ENCODE data around the gene PSMG2. TPM values are rescaled to one million over a fixed set of nuclear protein-coding genes. Genes with fewer than 3 reads are reported as not detected.

Gene PSMG2
- polyA plus RNA-seq, 1 of the 3 experiments (the other 2 are of a cell fraction), result 36.0 TPM

DNA sequence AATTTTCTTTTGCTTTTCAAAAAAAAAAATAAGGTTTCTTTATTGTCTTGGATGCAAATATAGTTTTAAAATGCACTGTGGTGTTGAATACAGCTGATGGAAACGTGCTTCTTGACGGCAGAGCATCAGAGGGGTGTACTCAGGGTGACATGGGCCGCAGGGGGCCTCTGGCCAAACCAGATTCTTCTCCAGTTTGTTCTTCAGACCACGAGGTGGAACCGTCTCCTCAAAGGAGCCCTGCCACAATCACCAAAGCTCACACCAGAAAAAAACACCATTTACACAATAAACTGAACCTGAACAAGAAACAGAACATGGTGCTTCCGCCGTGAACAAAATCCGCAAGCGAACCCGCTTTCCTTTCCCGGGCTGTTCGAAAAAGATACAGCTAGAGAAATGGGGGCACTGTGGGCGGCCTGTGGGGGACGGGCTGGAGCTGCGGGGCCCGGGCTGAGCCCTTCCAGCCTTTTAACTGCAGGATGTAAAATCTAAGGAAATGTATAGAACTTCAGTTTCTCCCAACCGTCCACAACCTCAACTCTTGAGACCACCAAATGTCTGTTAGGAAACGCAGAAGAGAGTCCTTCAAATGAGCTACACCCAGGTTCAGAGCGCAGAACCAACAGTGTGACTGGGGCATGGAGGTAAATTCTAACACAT, 34.5 kb downstream of the PSMG2 start:
- no peak overlapping the region for H3K4me3 ChIP-seq (ENCODE audit: low read depth in 2 of 2, low read length in 1 of 2)
- no peak overlapping the region for H3K27ac ChIP-seq (ENCODE audit: low read depth in 2 of 2, low read length in 1 of 2)
- H3F3A ChIP-seq (replicated peaks; ENCODE audit: insufficient read depth), result peaks cover 10% of the 10 kb centered on the region
- no peaks in the 10 kb centered on the region for H4K20me1 ChIP-seq (ENCODE audit: insufficient read depth)
- H3K36me3 ChIP-seq (replicated peaks in 1 of 2; ENCODE audit: control insufficient read depth in 1 of 2, insufficient read depth in 2 of 2, low read length in 1 of 2), result no peaks in the 10 kb centered on the region
- H3K9ac ChIP-seq, result no peak overlapping the region
- H3K9me3 ChIP-seq, result no peaks in the 10 kb centered on the region
- WGBS (ENCODE audit: low lambda C conversion rate), result 89% methylated on average over 19 of the region's 19 CpGs
- ChIA-PET POLR2A (no interaction called here), CTCF (interaction anchor here (2.9 to 13.1 kb wide), 2 partner anchors 10 to 197 kb away, joined by 17 to 124 read pairs; no protein-coding TSS in a partner anchor)
- H2AFZ ChIP-seq (ENCODE audit: low read depth), result no peak overlapping the region
- no peaks in the 10 kb centered on the region for H3K27me3 ChIP-seq (ENCODE audit: insufficient read depth)
- H3K79me2 ChIP-seq (ENCODE audit: insufficient read depth), result no peaks in the 10 kb centered on the region
- H3K4me2 ChIP-seq, result no peak overlapping the region
- no peak for DNase-seq
- TF ChIP-seq TAF1 (IDR thresholded peaks at IDR 0.05; ENCODE audit: borderline replicate concordance, low read depth, low read length), result no peak
- TF ChIP-seq ELF1 (IDR thresholded peaks at IDR 0.05), result no peak
- TF ChIP-seq RXRA (IDR thresholded peaks at IDR 0.05; ENCODE audit: borderline replicate concordance, low read depth), result no peak
- TF ChIP-seq POLR2AphosphoS5 (IDR thresholded peaks at IDR 0.05; ENCODE audit: low read depth, low read length), result no peak
- TF ChIP-seq RCOR1 (IDR thresholded peaks at IDR 0.05; ENCODE audit: low read length), result no peak
- TF ChIP-seq, protein P1, sequence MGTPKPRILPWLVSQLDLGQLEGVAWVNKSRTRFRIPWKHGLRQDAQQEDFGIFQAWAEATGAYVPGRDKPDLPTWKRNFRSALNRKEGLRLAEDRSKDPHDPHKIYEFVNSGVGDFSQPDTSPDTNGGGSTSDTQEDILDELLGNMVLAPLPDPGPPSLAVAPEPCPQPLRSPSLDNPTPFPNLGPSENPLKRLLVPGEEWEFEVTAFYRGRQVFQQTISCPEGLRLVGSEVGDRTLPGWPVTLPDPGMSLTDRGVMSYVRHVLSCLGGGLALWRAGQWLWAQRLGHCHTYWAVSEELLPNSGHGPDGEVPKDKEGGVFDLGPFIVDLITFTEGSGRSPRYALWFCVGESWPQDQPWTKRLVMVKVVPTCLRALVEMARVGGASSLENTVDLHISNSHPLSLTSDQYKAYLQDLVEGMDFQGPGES (IDR thresholded peaks at IDR 0.05; ENCODE audit: low read depth, low read length), result no peak
- TF ChIP-seq RAD21 (IDR thresholded peaks at IDR 0.05; ENCODE audit: low read length), result peak; percentile 8; the same call in 1 of the 2 replicates
- TF ChIP-seq, protein P2, sequence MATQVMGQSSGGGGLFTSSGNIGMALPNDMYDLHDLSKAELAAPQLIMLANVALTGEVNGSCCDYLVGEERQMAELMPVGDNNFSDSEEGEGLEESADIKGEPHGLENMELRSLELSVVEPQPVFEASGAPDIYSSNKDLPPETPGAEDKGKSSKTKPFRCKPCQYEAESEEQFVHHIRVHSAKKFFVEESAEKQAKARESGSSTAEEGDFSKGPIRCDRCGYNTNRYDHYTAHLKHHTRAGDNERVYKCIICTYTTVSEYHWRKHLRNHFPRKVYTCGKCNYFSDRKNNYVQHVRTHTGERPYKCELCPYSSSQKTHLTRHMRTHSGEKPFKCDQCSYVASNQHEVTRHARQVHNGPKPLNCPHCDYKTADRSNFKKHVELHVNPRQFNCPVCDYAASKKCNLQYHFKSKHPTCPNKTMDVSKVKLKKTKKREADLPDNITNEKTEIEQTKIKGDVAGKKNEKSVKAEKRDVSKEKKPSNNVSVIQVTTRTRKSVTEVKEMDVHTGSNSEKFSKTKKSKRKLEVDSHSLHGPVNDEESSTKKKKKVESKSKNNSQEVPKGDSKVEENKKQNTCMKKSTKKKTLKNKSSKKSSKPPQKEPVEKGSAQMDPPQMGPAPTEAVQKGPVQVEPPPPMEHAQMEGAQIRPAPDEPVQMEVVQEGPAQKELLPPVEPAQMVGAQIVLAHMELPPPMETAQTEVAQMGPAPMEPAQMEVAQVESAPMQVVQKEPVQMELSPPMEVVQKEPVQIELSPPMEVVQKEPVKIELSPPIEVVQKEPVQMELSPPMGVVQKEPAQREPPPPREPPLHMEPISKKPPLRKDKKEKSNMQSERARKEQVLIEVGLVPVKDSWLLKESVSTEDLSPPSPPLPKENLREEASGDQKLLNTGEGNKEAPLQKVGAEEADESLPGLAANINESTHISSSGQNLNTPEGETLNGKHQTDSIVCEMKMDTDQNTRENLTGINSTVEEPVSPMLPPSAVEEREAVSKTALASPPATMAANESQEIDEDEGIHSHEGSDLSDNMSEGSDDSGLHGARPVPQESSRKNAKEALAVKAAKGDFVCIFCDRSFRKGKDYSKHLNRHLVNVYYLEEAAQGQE (IDR thresholded peaks at IDR 0.05; ENCODE audit: low read depth, low read length), result no peak
- no peak for TF ChIP-seq GATA2 (CRISPR knock-in tag; IDR thresholded peaks at IDR 0.05)
- no peaks in the 10 kb centered on the region for H3K9me2 ChIP-seq
- no peaks in the 10 kb centered on the region; a peak in 1 of 4 replicates for H3K4me1 ChIP-seq (ENCODE audit: control insufficient read depth in 1 of 2, insufficient read depth in 2 of 2, low read depth in 1 of 2, low read length in 1 of 2)

DNA sequence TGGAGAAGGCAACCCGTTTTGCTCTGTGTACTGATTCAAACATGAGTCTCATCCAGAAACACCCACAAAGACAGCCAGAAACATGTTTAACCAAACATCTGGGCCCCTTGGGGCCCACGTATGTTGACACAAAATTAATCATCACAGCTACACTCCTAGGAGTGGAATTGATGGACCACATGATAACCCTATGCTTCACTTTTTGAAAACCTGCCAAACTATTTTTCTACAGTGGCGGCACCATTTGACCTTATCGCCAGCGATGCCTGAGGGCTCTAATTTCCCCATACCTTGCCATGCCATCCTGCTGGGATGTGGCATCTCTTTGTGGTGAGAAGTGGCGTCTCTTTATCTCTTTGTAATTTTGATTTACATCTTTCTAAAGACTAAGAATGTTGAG, 38.5 kb downstream of the PSMG2 start:
- DNase-seq, result peak; percentile 46
- no peak overlapping the region for H3K27ac ChIP-seq (ENCODE audit: low read depth in 2 of 2, low read length in 1 of 2)
- H4K20me1 ChIP-seq (ENCODE audit: insufficient read depth), result no peaks in the 10 kb centered on the region
- H3K27me3 ChIP-seq (ENCODE audit: insufficient read depth), result no peaks in the 10 kb centered on the region
- WGBS (ENCODE audit: low lambda C conversion rate), result 48% methylated on average over 6 of the region's 6 CpGs
- H3K36me3 ChIP-seq (replicated peaks in 1 of 2; ENCODE audit: control insufficient read depth in 1 of 2, insufficient read depth in 2 of 2, low read length in 1 of 2), result no peaks in the 10 kb centered on the region
- no peaks in the 10 kb centered on the region for H3K9me3 ChIP-seq
- no peaks in the 10 kb centered on the region for H3K9me2 ChIP-seq
- POLR2A ChIA-PET, result no interaction called here
- H3K4me2 ChIP-seq, result no peak overlapping the region
- H3K4me3 ChIP-seq (ENCODE audit: low read depth in 2 of 2, low read length in 1 of 2), result no peak overlapping the region
- peaks cover 15% of the 10 kb centered on the region for H3F3A ChIP-seq (replicated peaks; ENCODE audit: insufficient read depth)
- no peaks in the 10 kb centered on the region; a peak in 1 of 4 replicates for H3K4me1 ChIP-seq (ENCODE audit: control insufficient read depth in 1 of 2, insufficient read depth in 2 of 2, low read depth in 1 of 2, low read length in 1 of 2)
- no peaks in the 10 kb centered on the region for H3K79me2 ChIP-seq (ENCODE audit: insufficient read depth)
- no peak overlapping the region for H3K9ac ChIP-seq
- 0 out of 2 replicates have a peak overlapping the region, but pooled peaks have one; percentile 14 for H2AFZ ChIP-seq (ENCODE audit: low read depth)
- CTCF ChIA-PET, result interaction anchor here (0.9 to 13.1 kb wide), 4 partner anchors 16 to 193 kb away, joined by 3 to 124 read pairs (median 32); no protein-coding TSS in a partner anchor
- TF ChIP-seq CHD2 (IDR thresholded peaks at IDR 0.05; ENCODE audit: low read length, partially characterized antibody) (no peak), ELF1 (IDR thresholded peaks at IDR 0.05) (no peak), SMC3 (IDR thresholded peaks at IDR 0.05; ENCODE audit: low read depth, low read length) (no peak), GATA2 (CRISPR knock-in tag; IDR thresholded peaks at IDR 0.05) (no peak), RAD21 (IDR thresholded peaks at IDR 0.05; ENCODE audit: low read length) (no peak), RCOR1 (IDR thresholded peaks at IDR 0.05; ENCODE audit: low read length) (peak; percentile 36; the same call in 1 of the 2 replicates), POLR2AphosphoS5 (IDR thresholded peaks at IDR 0.05; ENCODE audit: low read depth, low read length) (no peak), FOXJ3 (CRISPR knock-in tag; IDR thresholded peaks at IDR 0.05) (no peak), SIN3A (IDR thresholded peaks at IDR 0.05; ENCODE audit: borderline replicate concordance, low read depth, low read length) (no peak)
- TF ChIP-seq, protein P3, sequence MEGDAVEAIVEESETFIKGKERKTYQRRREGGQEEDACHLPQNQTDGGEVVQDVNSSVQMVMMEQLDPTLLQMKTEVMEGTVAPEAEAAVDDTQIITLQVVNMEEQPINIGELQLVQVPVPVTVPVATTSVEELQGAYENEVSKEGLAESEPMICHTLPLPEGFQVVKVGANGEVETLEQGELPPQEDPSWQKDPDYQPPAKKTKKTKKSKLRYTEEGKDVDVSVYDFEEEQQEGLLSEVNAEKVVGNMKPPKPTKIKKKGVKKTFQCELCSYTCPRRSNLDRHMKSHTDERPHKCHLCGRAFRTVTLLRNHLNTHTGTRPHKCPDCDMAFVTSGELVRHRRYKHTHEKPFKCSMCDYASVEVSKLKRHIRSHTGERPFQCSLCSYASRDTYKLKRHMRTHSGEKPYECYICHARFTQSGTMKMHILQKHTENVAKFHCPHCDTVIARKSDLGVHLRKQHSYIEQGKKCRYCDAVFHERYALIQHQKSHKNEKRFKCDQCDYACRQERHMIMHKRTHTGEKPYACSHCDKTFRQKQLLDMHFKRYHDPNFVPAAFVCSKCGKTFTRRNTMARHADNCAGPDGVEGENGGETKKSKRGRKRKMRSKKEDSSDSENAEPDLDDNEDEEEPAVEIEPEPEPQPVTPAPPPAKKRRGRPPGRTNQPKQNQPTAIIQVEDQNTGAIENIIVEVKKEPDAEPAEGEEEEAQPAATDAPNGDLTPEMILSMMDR (IDR thresholded peaks at IDR 0.05), result no peak
- TF ChIP-seq, protein P4, sequence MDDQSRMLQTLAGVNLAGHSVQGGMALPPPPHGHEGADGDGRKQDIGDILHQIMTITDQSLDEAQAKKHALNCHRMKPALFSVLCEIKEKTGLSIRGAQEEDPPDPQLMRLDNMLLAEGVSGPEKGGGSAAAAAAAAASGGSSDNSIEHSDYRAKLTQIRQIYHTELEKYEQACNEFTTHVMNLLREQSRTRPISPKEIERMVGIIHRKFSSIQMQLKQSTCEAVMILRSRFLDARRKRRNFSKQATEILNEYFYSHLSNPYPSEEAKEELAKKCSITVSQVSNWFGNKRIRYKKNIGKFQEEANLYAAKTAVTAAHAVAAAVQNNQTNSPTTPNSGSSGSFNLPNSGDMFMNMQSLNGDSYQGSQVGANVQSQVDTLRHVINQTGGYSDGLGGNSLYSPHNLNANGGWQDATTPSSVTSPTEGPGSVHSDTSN (IDR thresholded peaks at IDR 0.05), result no peak
- TF ChIP-seq, protein P5, sequence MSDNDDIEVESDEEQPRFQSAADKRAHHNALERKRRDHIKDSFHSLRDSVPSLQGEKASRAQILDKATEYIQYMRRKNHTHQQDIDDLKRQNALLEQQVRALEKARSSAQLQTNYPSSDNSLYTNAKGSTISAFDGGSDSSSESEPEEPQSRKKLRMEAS (IDR thresholded peaks at IDR 0.05; ENCODE audit: low read depth), result no peak
- TF ChIP-seq, protein P6, sequence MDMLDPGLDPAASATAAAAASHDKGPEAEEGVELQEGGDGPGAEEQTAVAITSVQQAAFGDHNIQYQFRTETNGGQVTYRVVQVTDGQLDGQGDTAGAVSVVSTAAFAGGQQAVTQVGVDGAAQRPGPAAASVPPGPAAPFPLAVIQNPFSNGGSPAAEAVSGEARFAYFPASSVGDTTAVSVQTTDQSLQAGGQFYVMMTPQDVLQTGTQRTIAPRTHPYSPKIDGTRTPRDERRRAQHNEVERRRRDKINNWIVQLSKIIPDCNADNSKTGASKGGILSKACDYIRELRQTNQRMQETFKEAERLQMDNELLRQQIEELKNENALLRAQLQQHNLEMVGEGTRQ (IDR thresholded peaks at IDR 0.05; ENCODE audit: borderline replicate concordance, low read depth, low read length), result no peak
